MCF 10A (cell line): ENCODE data around the gene MPDU1. TPM values are rescaled to one million over a fixed set of nuclear protein-coding genes. Genes with fewer than 3 reads are reported as not detected.

Source experiments
- BruUV-seq: library from RNA; stranded (reverse); fragments of 400-500 nt; replicated peaks from 2 replicates; lab custom pipeline; 2021; lab: Mats Ljungman, UMichigan
- CTCF ChIA-PET: fragments of 300-600 bp; sonication (Branson Sonifier 250); formaldehyde crosslinking; extraction: SDS; loops from one replicate; lab custom pipeline; 2021; ENCODE audit warnings: antibody characterized with exemption, inconsistent platforms; lab: Yijun Ruan, JAX
- POLR2A ChIA-PET: fragments of 300-600, 350-650 bp; sonication (Branson Sonifier 250); formaldehyde crosslinking; extraction: SDS; loops from one replicate; lab custom pipeline; 2020; ENCODE audit warnings: antibody characterized with exemption, inconsistent platforms; lab: Yijun Ruan, JAX
- DNase-seq: peaks from one replicate; pipeline ENCODE4 v3.0.0-alpha.2; 2018; ENCODE audit not compliant: unreplicated experiment
- H3K27ac Mint-ChIP-seq: one replicate; pipeline ENCODE4 v1.8.0; 2022; ENCODE audit warnings: mild to moderate bottlenecking, low read depth, mixed read lengths; ENCODE audit not compliant: unreplicated experiment
- H3K27me3 Mint-ChIP-seq: one replicate; pipeline ENCODE4 v1.8.0; 2022; ENCODE audit warnings: mixed read lengths; ENCODE audit not compliant: insufficient read depth, unreplicated experiment
- H3K36me3 Mint-ChIP-seq: one replicate; pipeline ENCODE4 v1.8.0; 2022; ENCODE audit warnings: mild to moderate bottlenecking, moderate library complexity, mixed read lengths; ENCODE audit not compliant: insufficient read depth, unreplicated experiment
- H3K4me1 Mint-ChIP-seq: one replicate; pipeline ENCODE4 v1.8.0; 2022; ENCODE audit warnings: mixed read lengths; ENCODE audit not compliant: insufficient read depth, unreplicated experiment
- H3K4me3 Mint-ChIP-seq: one replicate; pipeline ENCODE4 v1.8.0; 2022; ENCODE audit warnings: mild to moderate bottlenecking, moderate library complexity, mixed read lengths; ENCODE audit not compliant: unreplicated experiment
- H3K9me3 Mint-ChIP-seq: one replicate; pipeline ENCODE4 v1.8.0; 2022; ENCODE audit warnings: mixed read lengths; ENCODE audit not compliant: unreplicated experiment
- CTCF ChIP-seq: fragments of 200-600 bp; IDR thresholded peaks from one replicate; pipeline ENCODE4 v1.8.0; 2022; ENCODE audit warnings: antibody characterized with exemption, mild to moderate bottlenecking; ENCODE audit not compliant: unreplicated experiment
- intact Hi-C: fragments of 100-400 bp; cut with micrococcal nuclease; formaldehyde crosslinking; loops from 2 replicates; pipeline ENCODE4 v1.14.1; 2022
- total RNA-seq: library from RNA; stranded (reverse); gene quantifications from 2 replicates; pipeline ENCODE4 v1.2.3, GENCODE V29; 2022

MPDU1 gene
- total RNA-seq, 1 experiment from 2014 or later, result 56.5 TPM

GRCh38 chr17:7579001-7579833 lies 4.4 kb upstream of the MPDU1 start, which contains the start of gene CD68:
Gene CD68 (plus strand): TSS chr17:7579638. CDS start chr17:7579678, 40 bp downstream.
- intact Hi-C loops, result no loop called here
- H3K36me3 Mint-ChIP-seq, result peaks cover 78% of the 10 kb centered on the region
- H3K4me3 Mint-ChIP-seq, result peak within 1 kb of the TSS; percentile 36
- H3K9me3 Mint-ChIP-seq, result no peaks in the 10 kb centered on the region
- peaks cover 41% of the 10 kb centered on the region for H3K4me1 Mint-ChIP-seq
- peak; percentile 96 for DNase-seq
- peak within 1 kb of the TSS; percentile 86 for H3K27ac Mint-ChIP-seq
- ChIA-PET CTCF (interaction anchor here (0.6 to 6.4 kb wide), 3 partner anchors 9 to 569 kb away, joined by 3 to 59 read pairs (median 13); partner anchors contain the start of gene SOX15), POLR2A (interaction anchor here (0.6 to 13.7 kb wide), 16 partner anchors 9 to 575 kb away, joined by 3 to 294 read pairs (median 4); partner anchors contain the start of genes GABARAP, MPDU1, NAA38 and NEURL4)
- TF ChIP-seq CTCF, result no peak
- H3K27me3 Mint-ChIP-seq, result no peaks in the 10 kb centered on the region
- no TSS peak for BruUV-seq

- Mint-ChIP-seq H3K9me3 (no peaks in the 10 kb centered on the region), H3K27me3 (no peaks in the 10 kb centered on the region), H3K4me1 (peaks cover 39% of the 10 kb centered on the region), H3K36me3 (peaks cover 70% of the 10 kb centered on the region), H3K27ac (peak overlapping the region; percentile 86), H3K4me3 (peak overlapping the region; percentile 36)
- BruUV-seq, result no TSS peak
- no peak for TF ChIP-seq CTCF
- intact Hi-C loops, result no loop called here
- DNase-seq, result no peak
- POLR2A ChIA-PET, result interaction anchor here (0.6 to 13.7 kb wide), 13 partner anchors 8 to 337 kb away, joined by 3 to 294 read pairs (median 5); partner anchors contain the start of genes GABARAP, MPDU1, NEURL4 and POLR2A
- CTCF ChIA-PET, result interaction anchor here (0.6 to 6.4 kb wide), 6 partner anchors 9 to 568 kb away, joined by 3 to 59 read pairs (median 3); partner anchors contain the start of gene SOX15
Observed at GRCh38 chr17:7579834-7580603, 3.6 kb upstream of the MPDU1 start.

GRCh38 chr17:7580604-7581575 lies 2.8 kb upstream of the MPDU1 start:
- no peak for TF ChIP-seq CTCF
- no TSS peak for BruUV-seq
- CTCF ChIA-PET, result interaction anchor here (0.6 to 6.4 kb wide), 5 partner anchors 8 to 269 kb away, joined by 3 to 59 read pairs (median 3); partner anchors contain the start of gene SOX15

More at GRCh38 chr17:7580604-7581575, 2.8 kb upstream of the MPDU1 start:
- Mint-ChIP-seq H3K4me3 (no peak overlapping the region), H3K9me3 (no peaks in the 10 kb centered on the region), H3K4me1 (peaks cover 41% of the 10 kb centered on the region), H3K27ac (peak overlapping the region; percentile 86), H3K27me3 (no peaks in the 10 kb centered on the region), H3K36me3 (peaks cover 61% of the 10 kb centered on the region)
- intact Hi-C loops, result no loop called here
- DNase-seq, result no peak
- POLR2A ChIA-PET, result interaction anchor here (0.6 to 14.9 kb wide), 8 partner anchors 7 to 106 kb away, joined by 3 to 294 read pairs (median 12); partner anchors contain the start of genes FXR2, MPDU1, SOX15 and TP53
